NCI-H1417 treated with DMSO at 0.1 percent for 48 hours (cell line): ENCODE results near the gene UBL4A.

Source experiments
- DNase-seq: peaks from one replicate; lab custom pipeline; 2025; lab: John Stamatoyannopoulos, UW

Gene UBL4A

GRCh38 chrX:154436983-154437752 is 49.2 kb downstream of the UBL4A start, which contains the start of gene GDI1:
TSS of gene GDI1 (plus strand) at chrX:154437154. CDS start at chrX:154437255, 101 bp downstream.
- DNase-seq: no peak

- DNase-seq: no peak
Observed at GRCh38 chrX:154436374-154436982, 49.9 kb downstream of the UBL4A start.

- no peak for DNase-seq
Observed at GRCh38 chrX:154435171-154435733, 51.2 kb downstream of the UBL4A start.

GRCh38 chrX:154434394-154435168 is 51.8 kb downstream of the UBL4A start:
- no peak for DNase-seq
